D721Med (cell line): ENCODE measurements around the gene UBE3C.
A peak's percentile ranks its signal among the peaks of the same experiment; 100 is the strongest.
"Not testable (repeated sequence)": the region's sequence is repeated elsewhere in the genome, so short reads cannot be mapped to it uniquely, and the experiment has no call there.

Source experiments
- DNase-seq: peaks from one replicate; pipeline ENCODE4 v3.0.0; 2011; ENCODE audit warnings: low spot score; ENCODE audit not compliant: insufficient read length
- FAIRE-seq: peaks from 2 replicates; lab custom pipeline; 2011; peaks lifted over from hg19 to GRCh38; lab: Jason Lieb, UNC
- CTCF ChIP-seq: IDR thresholded peaks from 2 replicates; pipeline ENCODE4 v1.5.1; 2012; ENCODE audit warnings: mild to moderate bottlenecking, control low read depth; ENCODE audit not compliant: insufficient read depth; ENCODE audit errors: missing control alignments

The UBE3C gene

GRCh38 chr7:157155959-157156358 is 17.2 kb downstream of the UBE3C start:
- DNase-seq (no peak), FAIRE-seq (no peak)
- no peak for TF ChIP-seq CTCF

GRCh38 chr7:157158400-157158799 is 19.7 kb downstream of the UBE3C start:
- FAIRE-seq, result no peak
- DNase-seq, result no peak
- no peak for TF ChIP-seq CTCF

- not testable (repeated sequence) for FAIRE-seq, DNase-seq
Observed at GRCh38 chr7:157159537-157159936, 20.8 kb downstream of the UBE3C start.

- no peak for TF ChIP-seq CTCF
- DNase-seq (no peak), FAIRE-seq (no peak)
Observed at GRCh38 chr7:157160433-157160832, 21.7 kb downstream of the UBE3C start.

- DNase-seq (no peak), FAIRE-seq (no peak)
- no peak for TF ChIP-seq CTCF
Observed at GRCh38 chr7:157165987-157166386, 27.3 kb downstream of the UBE3C start.

GRCh38 chr7:157168571-157168970 is 29.8 kb downstream of the UBE3C start:
- no peak for DNase-seq
- no peak for TF ChIP-seq CTCF
- no peak for FAIRE-seq

GRCh38 chr7:157176771-157177170 is 38.0 kb downstream of the UBE3C start:
- DNase-seq (no peak), FAIRE-seq (peak; percentile 64)
- TF ChIP-seq CTCF, result no peak
